PC-3 (cell line): ENCODE data around the gene RABEPK. TPM values are rescaled to one million over a fixed set of nuclear protein-coding genes. Genes with fewer than 3 reads are reported as not detected.

Experiments
- ATAC-seq: fragments of 200-7000 bp; cut with Tn5 transposase; 2 replicates; pipeline ENCODE4 v1.9.1; 2020; ENCODE audit warnings: mild to moderate bottlenecking, moderate library complexity
- BruUV-seq: library from RNA; stranded (reverse); fragments of 400-500 nt; replicated peaks from 2 replicates; lab custom pipeline; 2021; lab: Mats Ljungman, UMichigan
- CTCF ChIA-PET: fragments of 300-600 bp; sonication (Branson Sonifier 250); formaldehyde crosslinking; loops from one replicate; lab custom pipeline; 2022; ENCODE audit warnings: antibody characterized with exemption; lab: Charles Lee
- POLR2A ChIA-PET: fragments of 300-600 bp; sonication (Branson Sonifier 250); formaldehyde crosslinking; loops from one replicate; lab custom pipeline; 2022; ENCODE audit warnings: antibody characterized with exemption; ENCODE audit not compliant: unreplicated experiment; lab: Charles Lee
- DNase-seq: peaks from one replicate; pipeline ENCODE4 v3.0.0-alpha.2; 2015
- H2AFZ ChIP-seq: fragments of 300-600 bp; sonication (generic); 2 replicates; pipeline ENCODE4 v1.6.0; 2016; ENCODE audit warnings: antibody characterized with exemption, low read length
- H3F3A ChIP-seq: fragments of 300-600 bp; sonication (generic); one replicate; pipeline ENCODE4 v1.6.0; 2017; ENCODE audit warnings: antibody characterized with exemption, low read length, control low read depth, mild to moderate bottlenecking; ENCODE audit not compliant: unreplicated experiment
- H3K27ac ChIP-seq: fragments of 300-600 bp; sonication (generic); 2 replicates; pipeline ENCODE4 v1.5.1; 2016; ENCODE audit warnings: mild to moderate bottlenecking, low read length
- H3K27me3 ChIP-seq: fragments of 300-600 bp; sonication (generic); 2 replicates; pipeline ENCODE4 v1.6.1; 2016; ENCODE audit warnings: low read length, mixed read lengths
- H3K36me3 ChIP-seq: fragments of 300-600 bp; sonication (generic); 2 replicates; pipeline ENCODE4 v1.6.1; 2016; ENCODE audit warnings: low read depth, mixed run types, low read length, mixed read lengths
- H3K4me1 ChIP-seq: fragments of 300-600 bp; sonication (generic); 2 replicates; pipeline ENCODE4 v1.5.1; 2016; ENCODE audit warnings: low read length; ENCODE audit not compliant: insufficient read depth
- H3K4me2 ChIP-seq: fragments of 300-600 bp; sonication (generic); 2 replicates; pipeline ENCODE4 v1.6.0; 2016; ENCODE audit warnings: low read length
- H3K4me3 ChIP-seq: fragments of 300-600 bp; sonication (generic); 2 replicates; pipeline ENCODE4 v1.5.1; 2016; ENCODE audit warnings: mild to moderate bottlenecking, low read length, mixed read lengths
- H3K79me2 ChIP-seq: fragments of 300-600 bp; sonication (generic); 2 replicates; pipeline ENCODE4 v1.6.1; 2017; ENCODE audit warnings: low read length, mixed read lengths
- H3K9ac ChIP-seq: fragments of 300-600 bp; sonication (generic); 2 replicates; pipeline ENCODE4 v1.6.0; 2016; ENCODE audit warnings: mild to moderate bottlenecking, low read length
- H3K9me2 ChIP-seq: fragments of 300-600 bp; sonication (generic); replicated peaks from 2 replicates; pipeline ENCODE4 v1.6.1; 2016; ENCODE audit warnings: mixed run types, low read length, mixed read lengths
- H3K9me3 ChIP-seq: fragments of 300-600 bp; sonication (generic); 2 replicates; pipeline ENCODE4 v1.6.1; 2016; ENCODE audit warnings: low read length, mixed read lengths
- H4K20me1 ChIP-seq: fragments of 300-600 bp; sonication (generic); 2 replicates; pipeline ENCODE4 v1.6.1; 2016; ENCODE audit warnings: low read length, mixed read lengths
- EZH2 ChIP-seq: fragments of 300-600 bp; sonication (generic); IDR thresholded peaks from one replicate; pipeline ENCODE4 v1.6.1; 2017; ENCODE audit warnings: antibody characterized with exemption, mild to moderate bottlenecking, low read length; ENCODE audit not compliant: unreplicated experiment
- EZH2phosphoT487 ChIP-seq: fragments of 300-600 bp; sonication (generic); IDR thresholded peaks from 2 replicates; pipeline ENCODE4 v1.6.1; 2018; ENCODE audit warnings: mild to moderate bottlenecking, antibody characterized with exemption, low read length, borderline replicate concordance
- intact Hi-C: fragments of 100-400 bp; cut with micrococcal nuclease; formaldehyde crosslinking; loops from 2 replicates; pipeline ENCODE4 v1.9.0; 2023
- total RNA-seq: library from RNA; depleted of rRNA; stranded (reverse); fragments of >200 nt; gene quantifications from 2 replicates; pipeline ENCODE4 v1.2.3, GENCODE V29; 2014
- TF ChIP-seq, protein P1 (sequence below): fragments of 300-600 bp; sonication (generic); conservative IDR thresholded peaks from 2 replicates; pipeline ENCODE4 v1.5.1; 2017; ENCODE audit warnings: antibody characterized with exemption, low read depth, mild to moderate bottlenecking, low read length

The RABEPK gene
- total RNA-seq, 1 experiment from 2014 or later: 27.8 TPM

- Histone ChIP-seq H3K4me2 (no peak overlapping the region), H3K27ac (no peak overlapping the region), H3K9ac (no peak overlapping the region), H4K20me1 (no peaks in the 10 kb centered on the region), H3K4me1 (no peaks in the 10 kb centered on the region), H3F3A (no peaks in the 10 kb centered on the region), H3K27me3 (no peaks in the 10 kb centered on the region), H2AFZ (no peak overlapping the region), H3K9me2 (no peaks in the 10 kb centered on the region), H3K9me3 (no peaks in the 10 kb centered on the region), H3K4me3 (no peak overlapping the region), H3K36me3 (0 out of 2 replicates have a peak, but pooled peaks cover 6% of the 10 kb centered on the region), H3K79me2 (no peaks in the 10 kb centered on the region)
- CTCF ChIA-PET: no interaction called here
- ATAC-seq (no peak), DNase-seq (no peak)
- no TSS peak for BruUV-seq
- intact Hi-C loops: no loop called here
- TF ChIP-seq EZH2phosphoT487 (no peak), EZH2 (no peak)
- TF ChIP-seq, protein P1, sequence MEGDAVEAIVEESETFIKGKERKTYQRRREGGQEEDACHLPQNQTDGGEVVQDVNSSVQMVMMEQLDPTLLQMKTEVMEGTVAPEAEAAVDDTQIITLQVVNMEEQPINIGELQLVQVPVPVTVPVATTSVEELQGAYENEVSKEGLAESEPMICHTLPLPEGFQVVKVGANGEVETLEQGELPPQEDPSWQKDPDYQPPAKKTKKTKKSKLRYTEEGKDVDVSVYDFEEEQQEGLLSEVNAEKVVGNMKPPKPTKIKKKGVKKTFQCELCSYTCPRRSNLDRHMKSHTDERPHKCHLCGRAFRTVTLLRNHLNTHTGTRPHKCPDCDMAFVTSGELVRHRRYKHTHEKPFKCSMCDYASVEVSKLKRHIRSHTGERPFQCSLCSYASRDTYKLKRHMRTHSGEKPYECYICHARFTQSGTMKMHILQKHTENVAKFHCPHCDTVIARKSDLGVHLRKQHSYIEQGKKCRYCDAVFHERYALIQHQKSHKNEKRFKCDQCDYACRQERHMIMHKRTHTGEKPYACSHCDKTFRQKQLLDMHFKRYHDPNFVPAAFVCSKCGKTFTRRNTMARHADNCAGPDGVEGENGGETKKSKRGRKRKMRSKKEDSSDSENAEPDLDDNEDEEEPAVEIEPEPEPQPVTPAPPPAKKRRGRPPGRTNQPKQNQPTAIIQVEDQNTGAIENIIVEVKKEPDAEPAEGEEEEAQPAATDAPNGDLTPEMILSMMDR: no peak
- POLR2A ChIA-PET: no interaction called here
These were observed 46.5 kb upstream of the RABEPK start for GRCh38 chr9:125153712-125154367.

DNA sequence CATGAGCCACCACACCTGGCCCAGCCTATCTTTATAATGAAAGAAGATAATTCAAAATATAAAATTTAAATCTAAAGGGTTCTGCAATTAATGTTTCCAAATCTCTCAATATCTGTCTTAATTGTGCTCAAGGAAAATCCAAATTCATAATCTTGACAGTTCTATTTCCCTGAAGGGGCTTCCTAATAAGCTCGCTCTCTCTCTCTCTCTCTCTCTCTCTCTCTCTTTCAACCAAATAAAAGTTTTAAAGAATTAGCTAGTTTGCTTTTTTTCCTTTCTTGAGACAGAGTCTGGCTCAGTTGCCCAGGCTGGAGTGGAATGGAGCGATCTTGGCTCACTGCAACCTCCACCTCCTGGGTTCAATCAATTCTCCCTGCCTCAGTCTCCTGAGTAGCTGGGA is 43.8 kb upstream of the RABEPK start:
- no peaks in the 10 kb centered on the region for H3K4me1 ChIP-seq
- no peaks in the 10 kb centered on the region for H3K27me3 ChIP-seq
- H3K4me2 ChIP-seq: no peak overlapping the region
- TF ChIP-seq EZH2phosphoT487: no peak
- no peak for TF ChIP-seq EZH2
- TF ChIP-seq, protein P1: no peak
- no peaks in the 10 kb centered on the region for H3K9me3 ChIP-seq
- H3K27ac ChIP-seq: no peak overlapping the region
- H3K9me2 ChIP-seq: no peaks in the 10 kb centered on the region
- DNase-seq: no peak
- H3K4me3 ChIP-seq: no peak overlapping the region
- H4K20me1 ChIP-seq: no peaks in the 10 kb centered on the region
- H3K79me2 ChIP-seq: no peaks in the 10 kb centered on the region
- BruUV-seq: no TSS peak
- intact Hi-C loops: no loop called here
- H2AFZ ChIP-seq: no peak overlapping the region
- no peak overlapping the region for H3K9ac ChIP-seq
- ChIA-PET CTCF (no interaction called here), POLR2A (no interaction called here)
- no peak for ATAC-seq
- no peaks in the 10 kb centered on the region for H3F3A ChIP-seq
- 0 out of 2 replicates have a peak, but pooled peaks cover 6% of the 10 kb centered on the region for H3K36me3 ChIP-seq

DNA sequence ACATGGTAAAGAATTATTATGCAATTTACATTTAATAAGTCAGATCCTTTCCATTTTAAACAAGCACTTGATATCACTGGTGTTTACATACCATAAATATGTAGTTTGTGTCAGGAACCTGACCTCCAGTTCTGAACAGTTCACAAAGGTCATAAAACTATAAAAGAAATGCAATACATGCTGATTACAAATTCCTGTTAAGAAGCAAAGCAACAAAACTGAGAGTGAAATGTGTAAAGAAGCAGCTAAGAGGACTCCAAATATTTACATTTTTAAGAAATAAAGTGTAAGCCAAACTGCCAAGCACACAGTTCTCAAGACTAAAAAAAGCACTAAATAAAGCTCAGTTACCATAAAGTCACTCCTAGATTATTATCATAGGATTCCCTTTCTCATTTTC is 39.6 kb upstream of the RABEPK start:
- Histone ChIP-seq H3K27ac (no peak overlapping the region), H3K36me3 (no peaks in the 10 kb centered on the region)

More for the DNA sequence above, 39.6 kb upstream of the RABEPK start:
- Histone ChIP-seq H3K79me2 (no peaks in the 10 kb centered on the region), H3K9me3 (no peaks in the 10 kb centered on the region), H2AFZ (no peak overlapping the region), H3K27me3 (no peaks in the 10 kb centered on the region), H4K20me1 (no peaks in the 10 kb centered on the region), H3K9me2 (no peaks in the 10 kb centered on the region), H3K4me2 (no peak overlapping the region), H3F3A (no peaks in the 10 kb centered on the region), H3K4me3 (no peak overlapping the region), H3K9ac (no peak overlapping the region), H3K4me1 (no peaks in the 10 kb centered on the region)
- TF ChIP-seq EZH2: no peak
- TF ChIP-seq EZH2phosphoT487: no peak
- TF ChIP-seq, protein P1: no peak
- no TSS peak for BruUV-seq
- intact Hi-C loops: no loop called here
- ATAC-seq (no peak), DNase-seq (no peak)
- ChIA-PET POLR2A (no interaction called here), CTCF (no interaction called here)
